Liver (tissue), 9 donors: ENCODE data around the gene CXCR6. TPM values are rescaled to one million over a fixed set of nuclear protein-coding genes. Genes with fewer than 3 reads are reported as not detected.
A peak's percentile ranks its signal among the peaks of the same experiment; 100 is the strongest.

Experiments
- DNase-seq: peaks from one replicate; pipeline ENCODE4 v3.0.0-alpha.2; 2017; ENCODE audit warnings: low spot score
- H3K27ac ChIP-seq, 2 donors: one replicate each; pipeline ENCODE4 v1.7.0; 2013; ENCODE audit warnings: inconsistent platforms in 2 of 2, low read length in 2 of 2, control low read depth in 1 of 2, low read depth in 1 of 2, mild to moderate bottlenecking in 1 of 2
- H3K27me3 ChIP-seq, 4 donors: one replicate each; pipeline versions ENCODE4 v1.6.1 to v1.7.0; 2013; ENCODE audit warnings: low read length in 3 of 4, inconsistent platforms in 1 of 4, mild to moderate bottlenecking in 1 of 4, moderate library complexity in 1 of 4; ENCODE audit not compliant: control insufficient read depth in 4 of 4, insufficient read depth in 4 of 4
- H3K36me3 ChIP-seq, 4 donors: one replicate each; pipeline versions ENCODE4 v1.6.1 to v1.7.0; 2013; ENCODE audit warnings: low read length in 3 of 4, mild to moderate bottlenecking in 3 of 4, low read depth in 1 of 4, moderate library complexity in 1 of 4; ENCODE audit not compliant: control insufficient read depth in 4 of 4, insufficient read depth in 3 of 4
- H3K4me1 ChIP-seq, 4 donors: one replicate each; pipeline versions ENCODE4 v1.6.1 to v1.7.0; 2013; ENCODE audit warnings: low read length in 3 of 4, mild to moderate bottlenecking in 3 of 4, moderate library complexity in 1 of 4; ENCODE audit not compliant: control insufficient read depth in 4 of 4, insufficient read depth in 4 of 4
- H3K4me3 ChIP-seq, 3 donors: one replicate each; pipeline versions ENCODE4 v1.6.1 to v1.7.0; 2013; ENCODE audit warnings: low read length in 3 of 3, control low read depth in 1 of 3, low read depth in 1 of 3, mild to moderate bottlenecking in 1 of 3
- H3K9ac ChIP-seq, 2 donors: one replicate each; pipeline ENCODE4 v1.7.0; 2013; ENCODE audit warnings: low read length in 2 of 2, mild to moderate bottlenecking in 2 of 2, moderate library complexity in 2 of 2, control low read depth in 1 of 2, low read depth in 1 of 2
- H3K9me3 ChIP-seq, 4 donors: one replicate each; pipeline versions ENCODE4 v1.6.1 to v1.7.0; 2013; ENCODE audit warnings: low read length in 3 of 4; ENCODE audit not compliant: control insufficient read depth in 4 of 4
- EGR1 ChIP-seq, 2 donors: IDR thresholded peaks; 2 replicates each; pipeline ENCODE4 v1.6.1; 2016 to 2018; ENCODE audit warnings: antibody characterized with exemption in 2 of 2, low read depth in 2 of 2
- FOXA1 ChIP-seq: IDR thresholded peaks from 2 replicates; pipeline ENCODE4 v1.6.1; 2016; ENCODE audit warnings: antibody characterized with exemption
- FOXA2 ChIP-seq: IDR thresholded peaks from 2 replicates; pipeline ENCODE4 v1.6.1; 2016; ENCODE audit warnings: antibody characterized with exemption
- GABPA ChIP-seq, 2 donors: IDR thresholded peaks in 1 of 2; conservative IDR thresholded peaks in 1 of 2; 2 replicates each; pipeline ENCODE4 v1.6.1; 2016; ENCODE audit warnings: antibody characterized with exemption in 2 of 2, mild to moderate bottlenecking in 1 of 2, moderate library complexity in 1 of 2
- HNF4G ChIP-seq: IDR thresholded peaks from 2 replicates; pipeline ENCODE4 v1.6.1; 2016; ENCODE audit warnings: antibody characterized with exemption
- JUND ChIP-seq, 2 donors: IDR thresholded peaks; 2 replicates each; pipeline ENCODE4 v1.6.1; 2016; ENCODE audit warnings: antibody characterized with exemption in 2 of 2
- NR2F2 ChIP-seq: IDR thresholded peaks from 2 replicates; pipeline ENCODE4 v1.6.1; 2016; ENCODE audit warnings: antibody characterized with exemption
- RAD21 ChIP-seq, 2 donors: IDR thresholded peaks; 2 replicates each; pipeline ENCODE4 v1.6.1; 2016; ENCODE audit warnings: antibody characterized with exemption in 2 of 2, mild to moderate bottlenecking in 2 of 2
- RXRA ChIP-seq, 2 donors: IDR thresholded peaks; 2 replicates each; pipeline ENCODE4 v1.6.1; 2017 to 2018; ENCODE audit warnings: antibody characterized with exemption in 2 of 2, mild to moderate bottlenecking in 1 of 2
- SP1 ChIP-seq: IDR thresholded peaks from 2 replicates; pipeline ENCODE4 v1.6.1; 2018; ENCODE audit warnings: antibody characterized with exemption, mild to moderate bottlenecking
- WGBS: extraction: QIAGEN DNeasy Blood & Tissue Kit; methylation state at CpG from one replicate; pipeline ENCODE4 v1.1.7; 2013; 5-methylcytosine and 5-hydroxymethylcytosine counted together
- polyA plus RNA-seq, 2 donors: library from polyadenylated mRNA; stranded (reverse) in 1 of 2; unstranded in 1 of 2; fragments of 200-250 nt in 1 of 2; fragments of >200 nt in 1 of 2; fragmentation: Nextera tagmentation in 1 of 2; extraction: Ambion mirVana in 1 of 2; gene quantifications; one replicate each; pipeline versions ENCODE4 v1.2.1 to v1.2.3, GENCODE V29; 2013 to 2015
- total RNA-seq, 2 donors: library from RNA; depleted of rRNA; stranded (reverse); fragments of >200 nt; gene quantifications; one replicate each; pipeline ENCODE4 v1.2.3, GENCODE V29; 2014
- TF ChIP-seq, protein P1 (sequence below): IDR thresholded peaks from 2 replicates; pipeline ENCODE4 v1.6.1; 2016; ENCODE audit warnings: antibody characterized with exemption
- TF ChIP-seq, protein P2 (sequence below): IDR thresholded peaks from 2 replicates; pipeline ENCODE4 v1.6.1; 2016; ENCODE audit warnings: antibody characterized with exemption, mild to moderate bottlenecking
- TF ChIP-seq, protein P3 (sequence below): IDR thresholded peaks from 2 replicates; pipeline ENCODE4 v1.6.1; 2016; ENCODE audit warnings: antibody characterized with exemption
- TF ChIP-seq, protein P4 (sequence below): IDR thresholded peaks from 2 replicates; pipeline ENCODE4 v1.6.1; 2016; ENCODE audit warnings: antibody characterized with exemption
- donor health status: healthy.
- donor health status: healthy.
- donor health status: healthy.
- donor health status: healthy.
- donor health status: healthy.

The CXCR6 gene
- total and polyA plus RNA-seq, 4 donors: 0.60 to 2.9 (median 0.96) TPM

DNA sequence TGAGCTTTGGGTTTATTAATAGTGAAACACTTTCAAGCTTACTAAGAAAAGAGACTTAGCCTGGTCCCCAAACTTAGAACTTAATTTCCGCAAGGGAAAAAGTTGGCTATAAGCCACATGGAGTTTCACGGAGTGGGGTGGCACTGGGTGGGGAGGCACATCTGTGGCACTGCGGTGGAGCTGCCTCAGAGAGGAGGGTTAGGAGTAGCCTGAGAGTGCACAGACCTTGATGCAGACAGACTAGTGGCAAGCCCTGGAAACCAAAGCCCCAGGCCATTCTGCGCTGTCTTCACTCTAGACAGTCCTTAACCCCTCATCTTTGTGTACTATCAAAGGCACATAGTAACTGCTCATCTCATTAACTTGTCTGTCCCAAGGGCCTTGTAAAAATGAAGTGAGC, 22.0 kb downstream of the CXCR6 start:
- Histone ChIP-seq H3K4me3 (no peak overlapping the region), H3K9me3 (no peaks in the 10 kb centered on the region), H3K4me1 (no peaks in the 10 kb centered on the region), H3K9ac (no peak overlapping the region), H3K36me3 (peaks cover 13 to 97% (median 72%) of the 10 kb centered on the region in 4 donors), H3K27ac (peak overlapping the region in 1 of 2 donors; percentile 21), H3K27me3 (no peaks in the 10 kb centered on the region)
- 81% methylated on average over 4 of the region's 4 CpGs for WGBS
- DNase-seq: no peak
- no peak for TF ChIP-seq GABPA (IDR thresholded peaks at IDR 0.05 in 1 of 2, conservative IDR thresholded peaks at IDR 0.05 in 1 of 2)
- TF ChIP-seq SP1: no peak
- no peak for TF ChIP-seq RXRA (IDR thresholded peaks at IDR 0.05)
- TF ChIP-seq JUND (IDR thresholded peaks at IDR 0.05): no peak
- no peak for TF ChIP-seq FOXA1
- TF ChIP-seq, protein P1, sequence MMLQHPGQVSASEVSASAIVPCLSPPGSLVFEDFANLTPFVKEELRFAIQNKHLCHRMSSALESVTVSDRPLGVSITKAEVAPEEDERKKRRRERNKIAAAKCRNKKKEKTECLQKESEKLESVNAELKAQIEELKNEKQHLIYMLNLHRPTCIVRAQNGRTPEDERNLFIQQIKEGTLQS: no peak
- TF ChIP-seq NR2F2: no peak
- TF ChIP-seq, protein P2, sequence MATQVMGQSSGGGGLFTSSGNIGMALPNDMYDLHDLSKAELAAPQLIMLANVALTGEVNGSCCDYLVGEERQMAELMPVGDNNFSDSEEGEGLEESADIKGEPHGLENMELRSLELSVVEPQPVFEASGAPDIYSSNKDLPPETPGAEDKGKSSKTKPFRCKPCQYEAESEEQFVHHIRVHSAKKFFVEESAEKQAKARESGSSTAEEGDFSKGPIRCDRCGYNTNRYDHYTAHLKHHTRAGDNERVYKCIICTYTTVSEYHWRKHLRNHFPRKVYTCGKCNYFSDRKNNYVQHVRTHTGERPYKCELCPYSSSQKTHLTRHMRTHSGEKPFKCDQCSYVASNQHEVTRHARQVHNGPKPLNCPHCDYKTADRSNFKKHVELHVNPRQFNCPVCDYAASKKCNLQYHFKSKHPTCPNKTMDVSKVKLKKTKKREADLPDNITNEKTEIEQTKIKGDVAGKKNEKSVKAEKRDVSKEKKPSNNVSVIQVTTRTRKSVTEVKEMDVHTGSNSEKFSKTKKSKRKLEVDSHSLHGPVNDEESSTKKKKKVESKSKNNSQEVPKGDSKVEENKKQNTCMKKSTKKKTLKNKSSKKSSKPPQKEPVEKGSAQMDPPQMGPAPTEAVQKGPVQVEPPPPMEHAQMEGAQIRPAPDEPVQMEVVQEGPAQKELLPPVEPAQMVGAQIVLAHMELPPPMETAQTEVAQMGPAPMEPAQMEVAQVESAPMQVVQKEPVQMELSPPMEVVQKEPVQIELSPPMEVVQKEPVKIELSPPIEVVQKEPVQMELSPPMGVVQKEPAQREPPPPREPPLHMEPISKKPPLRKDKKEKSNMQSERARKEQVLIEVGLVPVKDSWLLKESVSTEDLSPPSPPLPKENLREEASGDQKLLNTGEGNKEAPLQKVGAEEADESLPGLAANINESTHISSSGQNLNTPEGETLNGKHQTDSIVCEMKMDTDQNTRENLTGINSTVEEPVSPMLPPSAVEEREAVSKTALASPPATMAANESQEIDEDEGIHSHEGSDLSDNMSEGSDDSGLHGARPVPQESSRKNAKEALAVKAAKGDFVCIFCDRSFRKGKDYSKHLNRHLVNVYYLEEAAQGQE: no peak

DNA sequence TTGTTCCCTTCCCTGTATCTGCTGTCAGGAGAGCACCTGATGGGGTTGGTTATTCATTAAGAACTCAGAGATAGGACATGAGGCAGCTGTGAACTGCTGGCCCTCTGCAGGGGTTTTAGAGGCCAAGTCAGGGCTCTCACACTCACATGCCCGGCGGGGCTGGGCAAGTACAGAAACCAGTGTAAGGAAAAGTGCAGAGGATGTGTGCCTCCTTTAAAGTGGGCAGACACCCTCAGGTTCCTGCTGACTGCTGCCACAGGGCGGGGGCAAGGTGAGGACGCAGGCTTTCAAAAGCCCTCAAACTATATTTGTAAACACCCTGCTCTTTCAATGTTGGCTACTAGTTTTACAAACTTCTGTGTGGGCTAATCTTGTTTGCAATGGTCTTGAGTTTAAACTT, 22.4 kb downstream of the CXCR6 start:
- Histone ChIP-seq H3K27me3 (no peaks in the 10 kb centered on the region), H3K9ac (no peak overlapping the region), H3K36me3 (peaks cover 13 to 95% (median 68%) of the 10 kb centered on the region in 4 donors), H3K4me1 (no peaks in the 10 kb centered on the region), H3K9me3 (no peaks in the 10 kb centered on the region), H3K4me3 (no peak overlapping the region), H3K27ac (no peak overlapping the region)
- DNase-seq: no peak
- WGBS: 82% methylated on average over 4 of the region's 4 CpGs
- TF ChIP-seq EGR1 (IDR thresholded peaks at IDR 0.05; ENCODE audit: low read depth in 2 of 2): no peak
- no peak for TF ChIP-seq HNF4G
- no peak for TF ChIP-seq FOXA2
- TF ChIP-seq GABPA (IDR thresholded peaks at IDR 0.05 in 1 of 2, conservative IDR thresholded peaks at IDR 0.05 in 1 of 2): no peak
- TF ChIP-seq, protein P1: no peak
- TF ChIP-seq, protein P3, sequence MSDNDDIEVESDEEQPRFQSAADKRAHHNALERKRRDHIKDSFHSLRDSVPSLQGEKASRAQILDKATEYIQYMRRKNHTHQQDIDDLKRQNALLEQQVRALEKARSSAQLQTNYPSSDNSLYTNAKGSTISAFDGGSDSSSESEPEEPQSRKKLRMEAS: no peak
- no peak for TF ChIP-seq JUND (IDR thresholded peaks at IDR 0.05)
- no peak for TF ChIP-seq RAD21 (IDR thresholded peaks at IDR 0.05)
- TF ChIP-seq, protein P4, sequence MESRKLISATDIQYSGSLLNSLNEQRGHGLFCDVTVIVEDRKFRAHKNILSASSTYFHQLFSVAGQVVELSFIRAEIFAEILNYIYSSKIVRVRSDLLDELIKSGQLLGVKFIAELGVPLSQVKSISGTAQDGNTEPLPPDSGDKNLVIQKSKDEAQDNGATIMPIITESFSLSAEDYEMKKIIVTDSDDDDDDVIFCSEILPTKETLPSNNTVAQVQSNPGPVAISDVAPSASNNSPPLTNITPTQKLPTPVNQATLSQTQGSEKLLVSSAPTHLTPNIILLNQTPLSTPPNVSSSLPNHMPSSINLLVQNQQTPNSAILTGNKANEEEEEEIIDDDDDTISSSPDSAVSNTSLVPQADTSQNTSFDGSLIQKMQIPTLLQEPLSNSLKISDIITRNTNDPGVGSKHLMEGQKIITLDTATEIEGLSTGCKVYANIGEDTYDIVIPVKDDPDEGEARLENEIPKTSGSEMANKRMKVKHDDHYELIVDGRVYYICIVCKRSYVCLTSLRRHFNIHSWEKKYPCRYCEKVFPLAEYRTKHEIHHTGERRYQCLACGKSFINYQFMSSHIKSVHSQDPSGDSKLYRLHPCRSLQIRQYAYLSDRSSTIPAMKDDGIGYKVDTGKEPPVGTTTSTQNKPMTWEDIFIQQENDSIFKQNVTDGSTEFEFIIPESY: no peak
